Neural progenitor cell (in vitro differentiated cells): ENCODE results near the gene DIP2A.

Experiments used
- EZH2 ChIP-seq: fragments of 200-600 bp; sonication (generic); IDR thresholded peaks from 2 replicates; pipeline ENCODE4 v1.6.1; 2017; ENCODE audit warnings: antibody characterized with exemption, mild to moderate bottlenecking, moderate library complexity
- EZH2phosphoT487 ChIP-seq: fragments of 200-600 bp; sonication (generic); IDR thresholded peaks from 2 replicates; pipeline ENCODE4 v1.6.1; 2017; ENCODE audit warnings: antibody characterized with exemption
- TF ChIP-seq, protein P1 (sequence below): fragments of 200-600 bp; sonication (generic); IDR thresholded peaks from 2 replicates; pipeline ENCODE4 v1.5.1; 2017; ENCODE audit warnings: antibody characterized with exemption, mild to moderate bottlenecking

DNA sequence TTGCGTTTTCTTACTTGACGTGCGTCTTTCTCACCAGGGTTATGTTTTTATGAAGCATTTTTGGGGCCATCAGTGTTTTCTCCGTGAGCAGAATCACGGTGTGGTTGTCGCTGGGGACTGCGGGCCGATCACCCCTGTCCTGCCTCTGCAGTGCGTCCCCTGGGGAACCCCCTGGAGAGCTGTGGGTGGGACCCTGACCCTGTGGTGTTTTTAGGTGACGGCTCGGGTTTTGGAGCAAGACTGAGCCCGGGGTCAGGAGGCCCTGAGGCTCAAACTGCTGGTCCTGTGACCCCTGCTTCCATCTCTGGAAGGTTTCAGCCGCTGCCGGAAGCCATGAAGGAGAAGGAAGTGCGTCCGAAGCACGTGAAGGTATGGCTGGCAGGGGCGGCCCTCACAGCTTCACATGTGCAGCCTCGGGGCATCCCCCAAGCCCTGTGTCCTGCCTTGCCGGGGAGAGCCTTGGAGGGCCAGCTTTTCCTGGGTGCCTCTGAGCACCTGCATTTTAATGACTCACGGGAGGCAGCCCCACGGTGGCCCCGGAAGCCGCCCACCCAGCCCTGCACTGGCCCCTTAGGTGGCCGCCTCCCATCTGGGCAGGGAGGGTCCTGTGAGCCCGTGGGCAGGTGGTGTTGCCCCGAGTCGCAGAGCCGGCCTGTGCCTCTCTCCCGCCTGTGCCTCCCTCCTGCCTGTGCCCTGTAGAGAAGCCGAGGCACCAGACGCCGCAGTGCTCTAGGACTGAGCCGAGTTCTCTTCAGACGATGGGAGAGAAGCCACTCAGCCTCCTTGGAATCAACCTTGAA, 36.7 kb upstream of the DIP2A start:
- no peak for TF ChIP-seq EZH2phosphoT487
- TF ChIP-seq, protein P1, sequence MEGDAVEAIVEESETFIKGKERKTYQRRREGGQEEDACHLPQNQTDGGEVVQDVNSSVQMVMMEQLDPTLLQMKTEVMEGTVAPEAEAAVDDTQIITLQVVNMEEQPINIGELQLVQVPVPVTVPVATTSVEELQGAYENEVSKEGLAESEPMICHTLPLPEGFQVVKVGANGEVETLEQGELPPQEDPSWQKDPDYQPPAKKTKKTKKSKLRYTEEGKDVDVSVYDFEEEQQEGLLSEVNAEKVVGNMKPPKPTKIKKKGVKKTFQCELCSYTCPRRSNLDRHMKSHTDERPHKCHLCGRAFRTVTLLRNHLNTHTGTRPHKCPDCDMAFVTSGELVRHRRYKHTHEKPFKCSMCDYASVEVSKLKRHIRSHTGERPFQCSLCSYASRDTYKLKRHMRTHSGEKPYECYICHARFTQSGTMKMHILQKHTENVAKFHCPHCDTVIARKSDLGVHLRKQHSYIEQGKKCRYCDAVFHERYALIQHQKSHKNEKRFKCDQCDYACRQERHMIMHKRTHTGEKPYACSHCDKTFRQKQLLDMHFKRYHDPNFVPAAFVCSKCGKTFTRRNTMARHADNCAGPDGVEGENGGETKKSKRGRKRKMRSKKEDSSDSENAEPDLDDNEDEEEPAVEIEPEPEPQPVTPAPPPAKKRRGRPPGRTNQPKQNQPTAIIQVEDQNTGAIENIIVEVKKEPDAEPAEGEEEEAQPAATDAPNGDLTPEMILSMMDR: no peak
- no peak for TF ChIP-seq EZH2
